PFSK-1 (cell line): ENCODE results near the gene MAST2.

Experiments used
- POLR2AphosphoS5 ChIP-seq: IDR thresholded peaks from 2 replicates; pipeline ENCODE4 v1.6.1; 2012; ENCODE audit warnings: low read depth, mild to moderate bottlenecking, control low read depth, low read length, moderate library complexity
- SIN3A ChIP-seq: IDR thresholded peaks from 2 replicates; pipeline ENCODE4 v1.6.1; 2012; ENCODE audit warnings: mild to moderate bottlenecking, low read length, moderate library complexity, borderline replicate concordance; ENCODE audit not compliant: insufficient read depth

GRCh38 chr1:45943185-45943584, 139.8 kb downstream of the MAST2 start:
- no peak for TF ChIP-seq POLR2AphosphoS5
- TF ChIP-seq SIN3A, result no peak
